RWPE2 (cell line): ENCODE results near the gene PNPLA2.
A peak's percentile ranks its signal among the peaks of the same experiment; 100 is the strongest.

Source experiments
- ATAC-seq: fragments of 200-7000 bp; cut with Tn5 transposase; 3 replicates; pipeline ENCODE4 v1.9.1; 2021; ENCODE audit warnings: low read depth
- DNase-seq: peaks from one replicate; pipeline ENCODE4 v3.0.0-alpha.2; 2020; ENCODE audit warnings: low spot score
- H3K27ac ChIP-seq: fragments of 450-650 bp; 2 replicates; pipeline ENCODE4 v1.5.1; 2017; ENCODE audit warnings: mild to moderate bottlenecking; ENCODE audit not compliant: poor library complexity, severe bottlenecking
- H3K27me3 ChIP-seq: fragments of 250-450 bp; sonication (Bioruptor Pico); 2 replicates; pipeline ENCODE4 v1.5.1; 2021; ENCODE audit warnings: mild to moderate bottlenecking, moderate library complexity; ENCODE audit not compliant: insufficient read depth, poor library complexity, severe bottlenecking
- H3K36me3 ChIP-seq: fragments of 250-450 bp; sonication (Bioruptor Pico); 2 replicates; pipeline ENCODE4 v1.5.1; 2020; ENCODE audit warnings: low read depth, mild to moderate bottlenecking, moderate library complexity
- H3K4me1 ChIP-seq: fragments of 250-450 bp; sonication (Bioruptor Pico); 2 replicates; pipeline ENCODE4 v1.5.1; 2021; ENCODE audit warnings: mild to moderate bottlenecking, moderate library complexity; ENCODE audit not compliant: insufficient read depth, poor library complexity, severe bottlenecking
- H3K4me3 ChIP-seq: fragments of 250-450 bp; sonication (Bioruptor Pico); 2 replicates; pipeline ENCODE4 v1.5.1; 2021; ENCODE audit warnings: mild to moderate bottlenecking, moderate library complexity; ENCODE audit not compliant: severe bottlenecking
- H3K9me3 ChIP-seq: fragments of 250-450 bp; sonication (Bioruptor Pico); 2 replicates; pipeline ENCODE4 v1.5.1; 2021; ENCODE audit warnings: mild to moderate bottlenecking, moderate library complexity; ENCODE audit not compliant: severe bottlenecking
- CTCF ChIP-seq: fragments of 450-650 bp; IDR thresholded peaks from one replicate; pipeline ENCODE4 v1.5.1; 2017; ENCODE audit warnings: mild to moderate bottlenecking, moderate library complexity; ENCODE audit not compliant: poor library complexity, severe bottlenecking

PNPLA2 gene

GRCh38 chr11:779955-780532 lies 38.7 kb upstream of the PNPLA2 start:
- Histone ChIP-seq H3K36me3 (peaks cover 24% of the 10 kb centered on the region), H3K9me3 (no peaks in the 10 kb centered on the region), H3K4me3 (no peak overlapping the region), H3K27me3 (no peaks in the 10 kb centered on the region), H3K4me1 (peaks cover 16% of the 10 kb centered on the region), H3K27ac (no peak overlapping the region)
- DNase-seq (no peak), ATAC-seq (no peak)
- TF ChIP-seq CTCF: no peak

- Histone ChIP-seq H3K27me3 (no peaks in the 10 kb centered on the region), H3K4me1 (peaks cover 11% of the 10 kb centered on the region), H3K4me3 (no peak overlapping the region), H3K27ac (no peak overlapping the region), H3K36me3 (peaks cover 23% of the 10 kb centered on the region), H3K9me3 (no peaks in the 10 kb centered on the region)
- ATAC-seq (no peak), DNase-seq (no peak)
- no peak for TF ChIP-seq CTCF
Measured at GRCh38 chr11:782264-783174, 36.2 kb upstream of the PNPLA2 start.

- ATAC-seq: peak; percentile 78
- H3K36me3 ChIP-seq: peaks cover 18% of the 10 kb centered on the region
Measured at GRCh38 chr11:783581-784015, 35.1 kb upstream of the PNPLA2 start.

GRCh38 chr11:786235-787083 lies 32.3 kb upstream of the PNPLA2 start:
- no peak for DNase-seq
- Histone ChIP-seq H3K36me3 (no peaks in the 10 kb centered on the region), H3K9me3 (no peaks in the 10 kb centered on the region), H3K27ac (no peak overlapping the region), H3K4me3 (no peak overlapping the region), H3K4me1 (peaks cover 6% of the 10 kb centered on the region), H3K27me3 (peaks cover 9% of the 10 kb centered on the region)
- ATAC-seq: no peak; the same call in 2 of the 3 replicates
- TF ChIP-seq CTCF: no peak

More at GRCh38 chr11:783581-784015, 35.1 kb upstream of the PNPLA2 start:
- no peak overlapping the region for H3K27ac ChIP-seq
- H3K27me3 ChIP-seq: no peaks in the 10 kb centered on the region
- H3K4me1 ChIP-seq: peaks cover 6% of the 10 kb centered on the region
- H3K4me3 ChIP-seq: no peak overlapping the region
- no peak for DNase-seq
- peak; percentile 78 for TF ChIP-seq CTCF
- no peaks in the 10 kb centered on the region for H3K9me3 ChIP-seq
